ENCODE data around the gene GPR39.

GPR39 gene

DNA sequence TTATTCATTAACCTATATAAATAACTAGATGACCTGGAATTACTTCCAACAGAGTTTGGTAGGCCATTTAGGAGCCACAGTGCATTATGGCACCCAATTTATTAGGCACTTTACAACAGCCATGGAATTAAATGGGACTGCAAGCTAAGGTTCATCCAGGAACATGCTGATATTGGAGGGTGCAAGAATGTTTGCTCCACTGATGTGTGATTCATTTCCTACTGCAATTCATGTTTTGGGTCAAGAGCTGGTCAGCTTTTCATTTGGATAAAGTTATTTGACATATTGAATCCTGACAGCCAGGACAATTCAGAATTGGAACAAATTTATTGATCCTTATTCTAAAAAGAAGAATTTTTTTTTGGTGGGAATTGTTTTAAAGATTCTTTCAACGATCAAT, 265.2 kb downstream of the GPR39 start:
- DNase-seq, result no peak

- DNase-seq, result no peak
These were observed 274.2 kb downstream of the GPR39 start for GRCh38 chr2:132690664-132691303.

DNA sequence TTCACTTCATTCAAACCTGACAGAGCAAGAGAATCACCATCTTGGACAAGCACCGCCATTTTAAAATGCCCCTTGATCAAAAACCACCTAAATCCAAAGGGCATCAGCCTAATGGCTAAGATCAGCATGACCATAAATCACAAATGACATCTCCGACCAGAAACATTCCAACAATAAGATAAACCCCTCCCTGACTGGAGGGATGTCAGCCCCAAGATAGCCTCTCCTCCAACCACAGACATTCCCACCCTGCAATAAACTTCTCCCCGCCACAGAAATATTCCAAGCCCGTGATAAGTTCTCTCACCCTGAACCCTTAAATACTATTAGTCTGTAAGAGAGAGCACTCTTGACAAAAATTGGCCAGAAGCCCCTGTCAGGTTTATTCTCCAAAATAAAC, 275.0 kb downstream of the GPR39 start:
- DNase-seq, result no peak

- no peak for DNase-seq
These were observed 276.2 kb downstream of the GPR39 start for GRCh38 chr2:132692816-132693215.
